HG03439 (cell line): ENCODE measurements around the gene HOXD13.

ENCODE experiments used
- ATAC-seq: cut with Tn5 transposase; IDR thresholded peaks from one replicate; pipeline ENCODE4 v1.9.1; 2021; ENCODE audit warnings: mild to moderate bottlenecking, moderate library complexity; ENCODE audit not compliant: unreplicated experiment

HOXD13 gene

GRCh38 chr2:176105078-176105729 is 12.7 kb downstream of the HOXD13 start:
- ATAC-seq, result no peak

DNA sequence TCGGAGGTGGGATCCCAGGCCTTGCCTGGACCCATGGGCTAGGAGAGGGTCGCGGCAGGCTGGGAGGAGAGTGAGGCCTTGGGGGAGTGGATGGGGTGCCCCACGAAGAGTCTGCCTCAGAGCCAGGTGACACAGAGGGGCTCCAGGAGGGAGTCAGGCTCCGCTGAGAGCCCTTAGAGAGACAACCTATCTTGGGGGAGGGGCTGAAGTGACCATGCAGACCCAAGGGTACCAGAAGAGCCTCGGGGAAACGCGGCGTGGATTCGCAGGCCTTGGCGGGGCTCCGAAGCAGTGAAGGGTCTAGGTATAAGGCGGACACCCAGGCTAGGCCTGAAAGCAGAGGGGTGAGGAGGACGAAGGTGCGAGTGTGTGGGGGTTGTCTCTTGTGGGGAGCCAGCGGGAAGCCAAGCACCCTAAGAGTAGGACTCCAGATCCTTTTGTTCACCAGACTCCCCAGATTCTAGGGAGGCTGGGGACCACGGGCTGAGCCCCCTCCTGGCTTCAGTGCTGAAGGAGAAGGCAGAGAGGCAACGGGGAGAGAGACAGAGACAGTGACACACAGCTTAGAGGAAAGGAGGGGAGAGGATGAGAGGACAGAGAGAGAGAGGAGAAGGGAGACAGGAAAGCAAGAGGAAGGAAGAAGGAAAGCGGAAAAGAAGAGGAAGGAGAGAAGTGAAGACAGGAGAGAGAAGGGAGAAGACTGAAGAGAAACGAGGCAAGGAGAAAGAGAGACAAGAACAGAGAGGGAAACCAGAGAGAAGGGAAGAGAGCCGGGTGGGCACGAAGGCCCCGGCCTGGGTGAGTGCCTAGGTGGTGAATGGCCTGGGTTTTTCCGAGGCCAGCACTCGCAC is 13.4 kb downstream of the HOXD13 start:
- no peak for ATAC-seq

- ATAC-seq, result no peak
Observed at GRCh38 chr2:176106581-176107539, 14.3 kb downstream of the HOXD13 start, which contains the start of gene HOXD11. HOXD11 (plus strand) TSS chr2:176107280; CDS start chr2:176107356, 76 bp downstream.

DNA sequence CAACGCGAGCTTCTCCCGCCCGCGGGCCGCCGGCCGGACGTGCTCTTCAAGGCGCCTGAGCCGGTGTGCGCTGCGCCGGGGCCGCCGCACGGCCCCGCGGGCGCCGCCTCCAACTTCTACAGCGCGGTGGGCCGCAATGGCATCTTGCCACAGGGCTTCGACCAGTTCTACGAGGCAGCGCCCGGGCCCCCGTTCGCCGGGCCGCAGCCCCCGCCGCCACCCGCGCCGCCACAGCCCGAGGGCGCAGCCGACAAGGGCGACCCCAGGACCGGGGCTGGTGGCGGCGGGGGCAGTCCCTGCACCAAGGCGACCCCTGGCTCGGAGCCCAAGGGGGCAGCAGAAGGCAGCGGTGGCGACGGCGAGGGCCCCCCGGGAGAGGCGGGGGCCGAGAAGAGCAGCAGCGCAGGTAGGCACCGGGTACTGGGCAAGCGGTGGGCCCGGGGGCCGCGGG is 15.2 kb downstream of the HOXD13 start:
- no peak for ATAC-seq

DNA sequence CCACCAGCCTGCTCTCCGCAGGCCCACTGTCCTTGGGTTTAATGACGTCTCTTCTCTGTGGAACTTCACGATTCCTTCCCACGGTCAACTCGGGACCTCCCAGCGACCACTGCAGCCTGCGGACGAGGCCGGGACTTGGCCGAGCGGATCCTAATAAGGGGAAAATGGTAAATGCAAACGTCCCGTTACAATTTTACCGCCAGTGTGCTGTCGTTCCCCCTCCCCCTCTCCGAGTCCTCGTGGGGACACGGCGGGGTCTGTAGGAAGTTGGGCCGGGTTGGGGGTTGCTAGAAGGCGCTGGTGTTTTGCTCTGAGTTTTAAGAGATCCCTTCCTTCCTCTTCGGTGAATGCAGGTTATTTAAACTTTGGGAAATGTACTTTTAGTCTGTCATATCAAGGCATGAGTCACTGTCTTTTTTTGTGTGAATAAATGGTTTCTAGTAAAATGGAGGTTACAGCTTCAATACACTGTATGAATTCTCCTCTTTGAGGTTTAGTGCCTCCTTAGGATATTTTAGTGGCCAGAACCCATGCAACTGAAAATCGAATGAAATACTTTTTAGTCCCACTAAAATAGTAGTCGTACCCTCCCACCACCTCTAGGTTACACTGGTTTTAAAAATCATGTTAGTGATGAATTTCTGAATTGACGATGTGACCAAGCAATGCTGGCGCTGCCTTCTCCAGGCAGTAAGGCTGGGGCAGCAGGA is 16.8 kb downstream of the HOXD13 start:
- ATAC-seq, result no peak

GRCh38 chr2:176109946-176110345 is 17.4 kb downstream of the HOXD13 start:
- ATAC-seq, result no peak

- ATAC-seq, result no peak
Observed at GRCh38 chr2:176110415-176111308, 18.1 kb downstream of the HOXD13 start.

GRCh38 chr2:176111309-176111663 is 18.8 kb downstream of the HOXD13 start:
- peak; percentile 61 for ATAC-seq

DNA sequence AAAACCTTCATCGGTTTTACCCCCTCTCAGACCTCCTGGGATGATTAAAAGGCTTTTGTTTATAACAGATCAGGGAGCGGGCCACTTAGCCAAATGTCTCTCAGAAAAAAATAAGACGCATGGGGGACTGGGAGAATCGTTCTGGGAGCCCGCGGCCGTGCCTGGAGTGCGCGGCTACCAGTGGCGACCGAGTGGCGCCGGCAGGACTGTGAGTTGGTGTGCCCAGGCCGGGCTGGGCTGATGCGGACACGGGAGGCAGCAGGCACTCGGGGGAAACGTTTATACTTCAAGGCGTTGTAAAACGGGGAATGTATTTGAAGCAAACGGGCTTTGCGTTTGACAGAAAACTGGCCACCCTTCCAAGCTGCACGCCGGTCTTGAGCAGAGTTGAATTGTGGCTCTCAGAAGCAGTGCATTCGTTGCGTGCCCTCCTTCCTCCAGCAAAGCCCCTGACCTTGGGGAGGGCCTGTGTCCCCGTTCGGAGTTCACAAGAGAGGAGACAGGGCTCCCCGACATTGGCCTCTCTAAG is 19.4 kb downstream of the HOXD13 start:
- ATAC-seq, result no peak

DNA sequence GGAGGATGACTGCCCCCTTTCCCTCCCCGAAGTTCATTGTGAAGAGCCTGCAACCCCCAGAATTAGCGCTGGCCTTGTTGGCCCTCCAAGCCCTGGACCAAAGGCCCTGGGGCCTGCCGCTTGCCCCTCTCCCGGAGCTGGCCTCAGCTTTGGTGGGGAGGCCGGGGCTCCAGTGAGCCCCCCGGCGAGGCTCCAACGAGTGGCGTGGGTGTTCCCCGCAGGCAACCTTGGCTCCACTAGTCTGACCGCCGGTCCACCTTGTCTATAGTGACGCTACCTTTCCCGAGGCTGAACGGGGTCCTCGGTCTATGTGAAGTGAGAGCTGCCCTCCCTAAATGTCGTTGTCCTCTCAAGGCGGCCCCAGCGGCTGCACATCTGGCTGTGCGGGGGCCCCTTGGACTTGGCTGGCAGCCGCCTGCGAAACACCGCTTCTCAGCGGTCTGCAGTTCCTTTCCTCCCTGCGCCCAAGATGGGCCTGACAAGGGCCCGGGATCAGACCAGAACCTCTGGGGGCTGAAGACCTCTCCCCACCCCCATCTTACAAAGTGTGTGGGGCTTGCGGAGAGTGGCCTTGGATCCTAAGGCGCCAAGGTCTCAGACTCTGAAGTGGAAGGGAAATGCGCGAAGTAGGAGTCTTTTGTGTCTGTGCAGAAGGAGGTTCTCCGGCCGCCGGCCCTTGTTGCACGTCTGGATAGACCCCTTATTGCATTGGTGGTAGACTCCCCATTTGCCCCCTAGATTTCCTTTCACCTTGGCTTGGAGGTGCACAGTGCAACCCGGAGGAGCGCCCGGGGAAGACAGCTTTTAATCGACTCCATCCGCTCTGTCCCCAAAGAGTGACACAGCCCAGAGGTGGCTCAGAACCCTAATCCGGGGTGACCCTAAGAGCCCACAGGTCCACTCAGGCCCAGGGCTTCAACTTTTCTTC is 20.1 kb downstream of the HOXD13 start:
- ATAC-seq, result no peak

DNA sequence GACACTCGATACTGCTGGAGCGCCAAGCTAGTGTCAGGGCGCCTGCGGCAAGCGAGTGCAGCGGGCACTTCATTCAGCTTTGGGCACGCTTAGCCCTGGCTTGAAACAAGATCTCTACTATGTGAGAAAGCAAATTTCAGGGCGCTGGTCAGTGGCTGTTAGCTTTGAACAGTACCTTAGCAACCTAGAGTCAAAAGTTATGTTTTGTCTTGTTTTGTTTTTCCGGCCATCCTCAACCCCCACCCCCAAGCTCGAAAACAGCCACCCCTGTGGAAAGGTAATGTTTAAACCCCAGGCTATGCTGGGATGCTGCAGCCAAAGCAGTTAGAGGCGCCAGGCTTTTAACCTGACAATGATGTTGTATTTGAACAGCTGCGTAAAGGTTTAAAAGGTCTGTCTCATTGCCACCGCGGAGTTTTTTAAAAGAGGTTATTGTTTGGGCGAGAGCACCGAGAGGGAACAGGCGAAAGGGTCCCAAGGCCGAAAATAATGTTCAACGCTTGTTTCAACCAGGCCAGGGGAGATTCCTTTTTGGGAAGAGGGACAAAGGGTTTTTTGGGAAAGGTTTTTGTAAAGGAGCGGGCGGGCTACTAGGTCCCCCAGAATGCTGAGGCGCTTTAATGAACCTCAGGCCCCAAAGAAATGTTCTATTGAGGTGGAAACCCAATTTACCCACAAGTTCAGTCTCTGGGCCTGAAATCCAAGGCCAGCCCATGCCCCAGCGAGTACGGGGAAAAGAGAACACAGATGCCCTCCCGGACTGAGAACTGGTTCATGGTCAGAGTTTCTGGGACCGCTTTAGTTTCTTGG is 21.8 kb downstream of the HOXD13 start:
- no peak for ATAC-seq

- no peak for ATAC-seq
Observed at GRCh38 chr2:176114930-176115625, 22.6 kb downstream of the HOXD13 start.

DNA sequence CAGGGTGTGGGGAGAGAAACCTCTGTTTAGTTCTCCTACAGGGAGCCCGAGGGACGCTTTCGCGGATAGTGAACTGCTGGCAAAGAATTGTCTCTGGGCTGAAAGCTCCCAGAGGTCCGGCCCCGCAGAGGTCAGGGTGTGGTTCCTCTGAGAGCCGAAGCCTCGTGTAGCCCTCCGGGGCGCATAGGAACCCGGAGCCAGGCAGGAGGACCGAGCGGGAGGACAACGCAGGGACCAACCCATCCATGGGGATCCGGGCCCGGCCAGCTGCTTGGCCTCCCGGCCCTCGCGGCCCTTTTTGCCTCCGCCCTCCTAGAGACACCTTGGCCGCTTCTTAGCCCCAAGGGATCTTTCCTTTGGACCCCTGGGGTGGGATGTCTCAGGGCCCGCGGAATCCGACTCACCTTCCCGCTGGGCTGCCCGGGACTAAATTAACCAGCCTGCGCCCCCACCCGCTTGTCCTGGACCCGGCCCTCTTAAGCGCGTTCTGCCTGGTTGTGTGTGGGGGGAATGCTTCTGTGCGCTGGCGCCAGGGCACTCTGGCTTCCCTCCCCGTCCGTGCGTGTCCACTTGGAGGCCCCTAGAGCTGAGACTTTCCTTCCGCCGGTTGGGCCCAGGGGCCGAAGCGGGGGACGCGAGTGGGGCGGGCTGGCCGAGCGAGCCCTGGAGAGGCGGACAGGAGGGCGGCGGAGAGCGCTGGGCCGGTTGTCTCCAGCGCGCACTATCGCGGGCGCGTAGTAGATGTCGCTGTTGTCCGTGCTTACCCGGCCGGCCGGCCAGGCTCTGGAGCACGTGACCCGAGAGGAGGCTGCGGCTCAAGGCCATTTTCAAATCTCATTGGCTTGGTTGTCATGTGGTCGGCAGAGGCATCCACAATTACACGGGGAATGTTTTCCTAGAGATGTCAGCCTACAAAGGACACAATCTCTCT is 23.6 kb downstream of the HOXD13 start, which contains the start of gene HOXD10:
HOXD10 (plus strand) TSS at position 896 of the 931 bp plus-strand sequence. CDS start 56 bp downstream, outside the sequence.
- no peak for ATAC-seq

DNA sequence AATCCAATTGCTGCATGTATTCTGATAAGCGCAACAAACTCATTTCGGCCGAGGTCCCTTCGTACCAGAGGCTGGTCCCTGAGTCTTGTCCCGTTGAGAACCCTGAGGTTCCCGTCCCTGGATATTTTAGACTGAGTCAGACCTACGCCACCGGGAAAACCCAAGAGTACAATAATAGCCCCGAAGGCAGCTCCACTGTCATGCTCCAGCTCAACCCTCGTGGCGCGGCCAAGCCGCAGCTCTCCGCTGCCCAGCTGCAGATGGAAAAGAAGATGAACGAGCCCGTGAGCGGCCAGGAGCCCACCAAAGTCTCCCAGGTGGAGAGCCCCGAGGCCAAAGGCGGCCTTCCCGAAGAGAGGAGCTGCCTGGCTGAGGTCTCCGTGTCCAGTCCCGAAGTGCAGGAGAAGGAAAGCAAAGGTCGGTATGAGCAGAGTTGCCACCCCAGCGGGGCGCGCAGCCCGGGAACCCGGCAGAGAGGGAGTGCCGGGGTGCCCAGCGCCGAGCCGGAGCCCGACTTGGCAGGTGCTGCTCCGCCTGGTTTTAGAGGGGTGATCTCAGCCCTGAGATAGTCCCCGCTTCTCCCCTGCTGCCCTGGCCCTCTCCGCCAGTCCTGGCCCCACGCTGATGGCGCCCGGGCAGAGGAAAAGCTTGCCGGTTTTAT is 24.8 kb downstream of the HOXD13 start:
- no peak for ATAC-seq

DNA sequence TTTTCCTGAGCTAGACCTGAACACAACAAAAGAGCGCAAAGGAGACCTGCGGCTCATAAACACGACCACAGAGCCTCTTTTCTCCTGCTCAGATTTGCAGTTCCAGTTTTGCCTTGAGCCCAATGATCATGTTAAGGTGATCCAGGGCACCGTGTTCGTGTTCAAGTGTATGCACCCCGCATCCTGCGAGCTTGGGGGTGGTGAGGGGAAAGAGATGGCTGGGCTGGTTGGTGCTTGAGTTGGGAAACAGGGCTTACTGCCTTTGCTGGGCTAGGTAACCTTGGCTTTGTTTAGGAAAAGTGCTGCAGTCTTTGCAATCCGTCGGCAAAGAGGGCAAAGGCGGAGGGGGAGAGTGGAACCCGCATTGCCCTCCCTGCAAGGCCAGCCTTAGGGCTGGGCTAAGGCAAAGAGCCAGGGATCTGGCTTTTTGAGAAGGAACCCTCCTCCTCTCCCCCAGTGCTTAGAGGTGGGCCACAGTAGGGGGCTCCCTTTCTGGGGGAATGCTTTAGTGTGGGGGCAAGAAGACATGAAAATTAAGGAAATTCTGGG is 25.4 kb downstream of the HOXD13 start:
- ATAC-seq, result no peak
